HG02759 (cell line): ENCODE results near the gene DLX5.
"Not testable (repeated sequence)": the region's sequence is repeated elsewhere in the genome, so short reads cannot be mapped to it uniquely, and the experiment has no call there.

ENCODE experiments used
- ATAC-seq: cut with Tn5 transposase; IDR thresholded peaks from one replicate; pipeline ENCODE4 v1.9.1; 2021; ENCODE audit warnings: mild to moderate bottlenecking, moderate library complexity; ENCODE audit not compliant: unreplicated experiment

DLX5 gene

GRCh38 chr7:97024209-97025129 lies at the start of gene DLX5:
TSS of gene DLX5 (minus strand) at chr7:97024831. CDS start at chr7:97024623, 208 bp downstream.
- ATAC-seq = no peak

GRCh38 chr7:97072025-97072424 lies 47.4 kb upstream of the DLX5 start:
- ATAC-seq = not testable (repeated sequence)

GRCh38 chr7:97064972-97065587 lies 40.4 kb upstream of the DLX5 start:
- ATAC-seq = peak; percentile 81

- ATAC-seq = no peak
Observed at GRCh38 chr7:97064020-97064419, 39.4 kb upstream of the DLX5 start.

GRCh38 chr7:97043281-97043680 lies 18.6 kb upstream of the DLX5 start:
- no peak for ATAC-seq

GRCh38 chr7:97039374-97040065 lies 14.9 kb upstream of the DLX5 start:
- ATAC-seq = no peak

GRCh38 chr7:97034213-97034852 lies 9.7 kb upstream of the DLX5 start:
- not testable (repeated sequence) for ATAC-seq

GRCh38 chr7:97027427-97028234 lies 3.0 kb upstream of the DLX5 start:
- ATAC-seq = peak; percentile 94

- peak; percentile 2 for ATAC-seq
Observed at GRCh38 chr7:97026715-97027426, 2.2 kb upstream of the DLX5 start.

GRCh38 chr7:97025983-97026714 lies 1.5 kb upstream of the DLX5 start:
- ATAC-seq = no peak

GRCh38 chr7:97025130-97025499 lies 484 bp upstream of the DLX5 start:
- ATAC-seq = no peak

- no peak for ATAC-seq
Observed at GRCh38 chr7:97022491-97023306, 1.9 kb downstream of the DLX5 start.

GRCh38 chr7:97021747-97022490 lies 2.7 kb downstream of the DLX5 start:
- no peak for ATAC-seq

GRCh38 chr7:97020996-97021746 lies 3.5 kb downstream of the DLX5 start:
- ATAC-seq = no peak

- no peak for ATAC-seq
Observed at GRCh38 chr7:97020601-97020995, 4.0 kb downstream of the DLX5 start.

GRCh38 chr7:97019710-97020225 lies 4.9 kb downstream of the DLX5 start:
- no peak for ATAC-seq
